Measurements from ENCODE around the gene MCUB.
A peak's percentile ranks its signal among the peaks of the same experiment; 100 is the strongest.

Gene MCUB

DNA sequence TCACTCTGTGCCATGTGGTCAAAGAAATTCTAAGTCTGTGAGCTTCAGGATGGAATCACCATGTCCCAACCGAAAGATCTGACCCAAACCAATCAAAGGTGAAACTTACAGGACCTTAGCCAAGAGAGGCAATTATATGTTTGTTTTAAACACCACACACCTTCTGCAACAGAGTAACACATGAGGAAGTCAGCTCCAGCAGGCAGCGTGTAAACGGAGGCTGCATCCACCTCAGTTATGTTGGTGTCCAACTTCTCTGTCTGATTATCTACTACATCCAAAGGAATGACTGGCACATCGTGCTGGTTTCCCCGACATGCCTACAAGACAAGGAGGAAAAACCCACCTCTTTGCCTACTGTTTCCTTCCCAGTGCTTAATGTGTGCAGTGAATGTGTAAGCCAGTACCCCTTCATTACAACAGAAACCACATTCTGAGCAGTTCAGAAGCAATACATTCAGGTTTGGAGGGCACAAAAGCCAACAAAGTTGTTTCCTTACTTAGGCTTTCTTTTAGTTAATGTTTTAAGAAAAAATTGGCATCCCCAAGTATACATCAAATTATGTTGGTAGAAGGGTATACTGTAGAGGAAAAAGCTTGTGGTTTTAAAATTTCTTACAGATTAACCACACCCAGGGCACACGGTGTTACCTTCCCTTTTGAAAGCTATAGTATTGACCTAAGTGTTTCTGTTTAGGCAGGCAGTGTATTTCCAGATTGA, 130.8 kb downstream of the MCUB start:
- Histone ChIP-seq H3K4me1 (ENCODE audit: control insufficient read depth, low read depth, low read length) (no peaks in the 10 kb centered on the region), H2BK5ac (ENCODE audit: low read length) (no peak overlapping the region), H4K8ac (ENCODE audit: low read depth, low read length) (no peak overlapping the region), H3K4ac (ENCODE audit: low read depth, low read length) (no peak overlapping the region), H3K79me2 (ENCODE audit: control insufficient read depth, insufficient read depth, low read length) (no peaks in the 10 kb centered on the region), H3K56ac (ENCODE audit: low read length) (no peak overlapping the region), H2AK5ac (ENCODE audit: low read length) (no peak overlapping the region), H3K23ac (ENCODE audit: low read length) (no peak overlapping the region), H3K27me3 (ENCODE audit: insufficient read depth, low read length, poor library complexity) (no peaks in the 10 kb centered on the region), H2BK120ac (ENCODE audit: low read depth, low read length) (no peak overlapping the region), H3K18ac (ENCODE audit: low read length) (no peak overlapping the region), H3K9ac (ENCODE audit: low read length) (no peak overlapping the region), H2BK15ac (replicated peaks; ENCODE audit: low read depth) (no peak overlapping the region), H3K27ac (ENCODE audit: low read depth, low read length) (no peak overlapping the region), H3K79me1 (ENCODE audit: low read length) (no peaks in the 10 kb centered on the region), H4K5ac (ENCODE audit: low read length) (no peak overlapping the region), H3K4me3 (ENCODE audit: low read length) (no peak overlapping the region), H3K36me3 (ENCODE audit: control insufficient read depth, insufficient read depth, low read length) (peaks cover 3% of the 10 kb centered on the region), H3K4me2 (ENCODE audit: low read length) (no peak overlapping the region)
- WGBS (ENCODE audit: extremely low coverage, insufficient coverage, low lambda C conversion rate), result no CpG with 5 or more reads among the region's 6 CpGs
- no peak for DNase-seq

DNA sequence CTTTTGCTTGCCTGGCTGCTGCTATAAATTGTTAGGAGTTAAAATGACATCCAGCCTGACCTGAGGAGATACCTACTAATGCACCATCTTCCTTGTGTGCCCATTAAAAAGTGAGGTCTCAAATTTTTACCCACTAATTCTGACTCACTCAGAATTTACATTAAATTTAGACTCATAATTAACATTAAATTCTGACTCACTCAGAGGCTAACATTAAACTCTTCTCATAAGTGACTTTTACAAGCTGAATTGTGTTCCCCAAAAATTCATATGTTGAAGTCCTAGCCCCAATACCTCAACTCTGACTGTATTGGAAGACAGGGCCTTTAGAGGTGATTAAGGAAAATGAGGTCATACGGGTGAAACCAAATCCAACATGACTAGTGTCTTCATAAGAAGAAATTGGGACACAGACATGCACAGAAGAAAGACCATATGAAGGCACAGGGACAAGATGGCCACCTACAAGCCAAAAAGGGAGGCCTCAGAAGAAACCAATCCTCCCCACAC, 131.4 kb downstream of the MCUB start:
- no peak overlapping the region for H2BK120ac ChIP-seq (ENCODE audit: low read depth, low read length)
- H3K56ac ChIP-seq (ENCODE audit: low read length), result no peak overlapping the region
- H2BK15ac ChIP-seq (replicated peaks; ENCODE audit: low read depth), result no peak overlapping the region
- H2AK5ac ChIP-seq (ENCODE audit: low read length), result no peak overlapping the region
- H3K23ac ChIP-seq (ENCODE audit: low read length), result no peak overlapping the region
- H4K8ac ChIP-seq (ENCODE audit: low read depth, low read length), result no peak overlapping the region
- H3K9ac ChIP-seq (ENCODE audit: low read length), result no peak overlapping the region
- no peak overlapping the region for H4K5ac ChIP-seq (ENCODE audit: low read length)
- H3K27me3 ChIP-seq (ENCODE audit: insufficient read depth, low read length, poor library complexity), result no peaks in the 10 kb centered on the region
- no peak overlapping the region for H3K27ac ChIP-seq (ENCODE audit: low read depth, low read length)
- H2BK5ac ChIP-seq (ENCODE audit: low read length), result no peak overlapping the region
- no peaks in the 10 kb centered on the region for H3K79me1 ChIP-seq (ENCODE audit: low read length)
- DNase-seq, result no peak
- no peaks in the 10 kb centered on the region for H3K4me1 ChIP-seq (ENCODE audit: control insufficient read depth, low read depth, low read length)
- H3K36me3 ChIP-seq (ENCODE audit: control insufficient read depth, insufficient read depth, low read length), result peaks cover 3% of the 10 kb centered on the region
- no CpG with 5 or more reads among the region's 1 CpG for WGBS (ENCODE audit: extremely low coverage, insufficient coverage, low lambda C conversion rate)
- H3K18ac ChIP-seq (ENCODE audit: low read length), result no peak overlapping the region
- no peaks in the 10 kb centered on the region for H3K79me2 ChIP-seq (ENCODE audit: control insufficient read depth, insufficient read depth, low read length)
- H3K4me2 ChIP-seq (ENCODE audit: low read length), result no peak overlapping the region
- no peak overlapping the region for H3K4ac ChIP-seq (ENCODE audit: low read depth, low read length)
- H3K4me3 ChIP-seq (ENCODE audit: low read length), result no peak overlapping the region

DNA sequence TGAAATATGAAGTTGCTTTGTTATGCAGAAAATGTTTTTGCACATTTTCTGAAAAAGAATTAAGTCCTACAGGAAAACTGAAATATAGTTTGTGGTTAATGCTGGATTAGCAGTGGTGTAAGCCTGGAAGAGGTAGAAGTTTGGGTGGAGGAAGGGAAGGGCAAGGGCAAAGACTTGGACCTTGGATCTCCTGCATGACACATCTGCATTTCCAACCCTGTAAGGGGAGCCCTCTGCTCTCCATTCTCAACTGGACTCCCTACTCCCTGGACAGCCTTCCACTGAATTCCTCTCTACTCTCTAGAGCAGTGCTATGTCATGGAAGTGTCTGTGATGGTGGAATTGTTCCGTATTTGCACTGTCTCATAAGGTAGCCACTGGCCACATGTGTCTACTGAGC, 138.6 kb downstream of the MCUB start:
- Histone ChIP-seq H3K27me3 (ENCODE audit: insufficient read depth, low read length, poor library complexity) (no peaks in the 10 kb centered on the region), H4K8ac (ENCODE audit: low read depth, low read length) (no peak overlapping the region), H2BK15ac (replicated peaks; ENCODE audit: low read depth) (no peak overlapping the region), H3K4me2 (ENCODE audit: low read length) (no peak overlapping the region), H3K4ac (ENCODE audit: low read depth, low read length) (no peak overlapping the region), H3K36me3 (ENCODE audit: control insufficient read depth, insufficient read depth, low read length) (no peaks in the 10 kb centered on the region), H3K79me1 (ENCODE audit: low read length) (peaks cover 4% of the 10 kb centered on the region), H3K23ac (ENCODE audit: low read length) (no peak overlapping the region), H3K9ac (ENCODE audit: low read length) (no peak overlapping the region), H3K56ac (ENCODE audit: low read length) (no peak overlapping the region), H3K27ac (ENCODE audit: low read depth, low read length) (no peak overlapping the region), H3K18ac (ENCODE audit: low read length) (no peak overlapping the region), H3K4me1 (ENCODE audit: control insufficient read depth, low read depth, low read length) (no peaks in the 10 kb centered on the region), H2BK120ac (ENCODE audit: low read depth, low read length) (no peak overlapping the region), H4K5ac (ENCODE audit: low read length) (no peak overlapping the region), H3K4me3 (ENCODE audit: low read length) (no peak overlapping the region), H2AK5ac (ENCODE audit: low read length) (no peak overlapping the region), H3K79me2 (ENCODE audit: control insufficient read depth, insufficient read depth, low read length) (no peaks in the 10 kb centered on the region), H2BK5ac (ENCODE audit: low read length) (no peak overlapping the region)
- DNase-seq, result no peak
- WGBS (ENCODE audit: extremely low coverage, insufficient coverage, low lambda C conversion rate), result no CpG with 5 or more reads among the region's 1 CpG

DNA sequence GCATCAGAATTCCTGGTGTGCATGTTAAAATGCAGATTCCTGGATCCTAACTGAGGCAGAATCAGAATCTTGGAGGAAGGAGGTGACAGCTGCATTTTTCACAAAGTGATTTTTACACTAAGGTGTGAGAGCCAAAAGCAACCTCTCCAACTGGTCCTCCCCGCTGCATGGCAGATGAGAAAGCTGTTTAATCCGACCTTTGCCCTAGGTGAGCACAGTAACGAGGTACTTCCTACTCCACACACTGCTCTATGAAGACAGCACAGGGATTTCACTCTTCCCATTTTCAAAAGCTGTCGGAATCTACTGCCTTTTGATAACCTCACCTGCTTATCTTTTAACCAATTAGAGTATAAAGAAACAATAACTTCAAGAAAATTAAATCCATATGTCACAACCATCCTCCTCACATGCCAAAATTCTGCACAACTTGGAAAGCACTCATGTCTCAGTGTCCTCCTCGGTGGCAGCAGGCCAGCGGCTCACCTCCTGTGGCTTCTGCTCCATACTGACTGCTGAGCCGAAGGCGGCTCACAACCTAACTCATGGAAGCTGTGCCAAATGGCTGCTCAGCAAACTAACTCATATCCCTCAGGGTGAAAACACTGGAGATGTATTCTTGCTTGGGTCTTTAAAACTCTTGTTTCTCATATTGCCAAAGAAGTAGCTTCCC, 139.6 kb downstream of the MCUB start:
- Histone ChIP-seq H3K27ac (ENCODE audit: low read depth, low read length) (no peak overlapping the region), H3K4me2 (ENCODE audit: low read length) (no peak overlapping the region), H2BK120ac (ENCODE audit: low read depth, low read length) (no peak overlapping the region), H3K79me2 (ENCODE audit: control insufficient read depth, insufficient read depth, low read length) (no peaks in the 10 kb centered on the region), H3K56ac (ENCODE audit: low read length) (no peak overlapping the region), H4K8ac (ENCODE audit: low read depth, low read length) (no peak overlapping the region), H3K4me1 (ENCODE audit: control insufficient read depth, low read depth, low read length) (no peaks in the 10 kb centered on the region), H2BK5ac (ENCODE audit: low read length) (no peak overlapping the region), H3K23ac (ENCODE audit: low read length) (no peak overlapping the region), H4K5ac (ENCODE audit: low read length) (no peak overlapping the region), H2AK5ac (ENCODE audit: low read length) (no peak overlapping the region), H3K4me3 (ENCODE audit: low read length) (no peak overlapping the region), H3K18ac (ENCODE audit: low read length) (no peak overlapping the region), H3K9ac (ENCODE audit: low read length) (no peak overlapping the region), H3K79me1 (ENCODE audit: low read length) (peaks cover 4% of the 10 kb centered on the region), H3K36me3 (ENCODE audit: control insufficient read depth, insufficient read depth, low read length) (no peaks in the 10 kb centered on the region), H2BK15ac (replicated peaks; ENCODE audit: low read depth) (no peak overlapping the region), H3K27me3 (ENCODE audit: insufficient read depth, low read length, poor library complexity) (no peaks in the 10 kb centered on the region), H3K4ac (ENCODE audit: low read depth, low read length) (no peak overlapping the region)
- peak; percentile 19 for DNase-seq
- no CpG with 5 or more reads among the region's 8 CpGs for WGBS (ENCODE audit: extremely low coverage, insufficient coverage, low lambda C conversion rate)

DNA sequence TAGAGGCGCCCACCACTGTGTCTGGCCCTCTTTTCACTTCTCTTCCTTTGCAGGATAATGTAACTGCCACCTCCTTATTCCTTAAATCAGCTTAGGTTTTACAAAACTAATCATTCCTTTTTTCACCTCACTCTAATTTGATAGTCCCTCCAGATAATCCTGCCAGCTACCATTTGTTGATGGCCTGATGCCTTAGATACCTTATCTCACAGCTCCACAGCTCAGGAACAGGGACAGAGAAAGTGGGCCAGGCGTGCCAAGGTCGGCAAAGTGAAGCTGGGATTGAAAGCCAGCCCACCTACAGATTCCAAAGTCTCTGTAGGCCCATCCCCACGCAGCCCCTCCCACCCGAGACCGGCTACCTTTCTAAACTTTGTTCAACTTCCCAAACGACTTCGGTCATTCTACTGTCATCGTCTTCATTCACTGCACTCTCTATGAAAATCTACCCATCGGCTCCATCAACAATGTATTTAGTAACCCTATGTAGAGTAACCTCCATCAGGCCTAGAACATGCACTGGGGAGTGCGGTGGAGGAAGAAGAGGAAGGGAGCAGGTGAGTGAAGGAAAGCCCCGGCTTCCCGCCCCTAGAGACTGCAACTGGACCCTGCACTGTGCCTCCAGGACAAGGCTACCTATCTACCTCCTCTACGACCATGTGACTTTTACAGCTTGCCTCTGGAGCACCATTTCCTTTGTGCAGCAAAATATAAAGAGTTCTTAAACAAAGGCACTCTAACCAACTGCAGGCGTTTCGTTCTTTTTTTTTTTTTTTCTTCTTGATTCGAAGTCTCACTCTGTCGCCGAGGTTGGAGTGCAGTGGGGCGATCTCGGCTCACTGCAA, 141.7 kb downstream of the MCUB start:
- no peak overlapping the region for H4K5ac ChIP-seq (ENCODE audit: low read length)
- no peak overlapping the region for H3K4me3 ChIP-seq (ENCODE audit: low read length)
- peaks cover 4% of the 10 kb centered on the region for H3K79me1 ChIP-seq (ENCODE audit: low read length)
- H3K4ac ChIP-seq (ENCODE audit: low read depth, low read length), result no peak overlapping the region
- H2BK15ac ChIP-seq (replicated peaks; ENCODE audit: low read depth), result no peak overlapping the region
- peak overlapping the region; percentile 26 for H3K4me2 ChIP-seq (ENCODE audit: low read length)
- H3K27me3 ChIP-seq (ENCODE audit: insufficient read depth, low read length, poor library complexity), result no peaks in the 10 kb centered on the region
- H3K23ac ChIP-seq (ENCODE audit: low read length), result no peak overlapping the region
- H3K4me1 ChIP-seq (ENCODE audit: control insufficient read depth, low read depth, low read length), result no peaks in the 10 kb centered on the region
- H3K56ac ChIP-seq (ENCODE audit: low read length), result peak overlapping the region; percentile 91
- no peak overlapping the region for H2BK5ac ChIP-seq (ENCODE audit: low read length)
- H3K18ac ChIP-seq (ENCODE audit: low read length), result peak overlapping the region; percentile 96
- no peak overlapping the region for H2AK5ac ChIP-seq (ENCODE audit: low read length)
- no peaks in the 10 kb centered on the region for H3K36me3 ChIP-seq (ENCODE audit: control insufficient read depth, insufficient read depth, low read length)
- H4K8ac ChIP-seq (ENCODE audit: low read depth, low read length), result no peak overlapping the region
- H3K27ac ChIP-seq (ENCODE audit: low read depth, low read length), result peak overlapping the region; percentile 81
- H3K9ac ChIP-seq (ENCODE audit: low read length), result peak overlapping the region; percentile 75
- H3K79me2 ChIP-seq (ENCODE audit: control insufficient read depth, insufficient read depth, low read length), result no peaks in the 10 kb centered on the region
- H2BK120ac ChIP-seq (ENCODE audit: low read depth, low read length), result no peak overlapping the region
- no CpG with 5 or more reads among the region's 21 CpGs for WGBS (ENCODE audit: extremely low coverage, insufficient coverage, low lambda C conversion rate)
- DNase-seq, result peak; percentile 92

Measured in mesendoderm (in vitro differentiated cells).